NCI-H1930 (cell line): ENCODE measurements around the gene NDUFAF5.

Source experiments
- DNase-seq, 2 experiments: peaks; one replicate each; lab custom pipeline; 2025; lab: John Stamatoyannopoulos, UW

Gene NDUFAF5

GRCh38 chr20:13821876-13822275, 37.0 kb downstream of the NDUFAF5 start:
- no peak for DNase-seq

- DNase-seq: no peak
Measured at GRCh38 chr20:13822459-13822858, 37.6 kb downstream of the NDUFAF5 start.

DNA sequence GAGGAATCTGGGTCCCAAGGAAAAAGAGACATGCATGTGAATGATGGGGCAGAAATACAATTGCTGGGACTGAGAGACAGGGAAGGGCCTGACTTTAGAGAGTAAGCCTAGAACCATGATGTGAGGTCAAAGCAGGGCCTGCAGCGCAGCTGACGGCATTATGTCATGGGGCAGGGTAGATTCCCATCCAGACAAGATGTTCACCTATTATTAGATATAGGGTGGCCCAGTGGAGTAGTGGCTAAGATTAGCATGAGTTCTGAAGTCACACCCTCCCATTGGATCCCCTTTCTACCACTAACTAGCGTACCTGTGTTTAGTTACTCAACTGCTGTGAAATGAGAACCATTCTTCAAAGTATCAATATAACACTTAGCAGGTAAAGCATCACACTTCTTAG, 39.6 kb downstream of the NDUFAF5 start:
- DNase-seq: no peak

DNA sequence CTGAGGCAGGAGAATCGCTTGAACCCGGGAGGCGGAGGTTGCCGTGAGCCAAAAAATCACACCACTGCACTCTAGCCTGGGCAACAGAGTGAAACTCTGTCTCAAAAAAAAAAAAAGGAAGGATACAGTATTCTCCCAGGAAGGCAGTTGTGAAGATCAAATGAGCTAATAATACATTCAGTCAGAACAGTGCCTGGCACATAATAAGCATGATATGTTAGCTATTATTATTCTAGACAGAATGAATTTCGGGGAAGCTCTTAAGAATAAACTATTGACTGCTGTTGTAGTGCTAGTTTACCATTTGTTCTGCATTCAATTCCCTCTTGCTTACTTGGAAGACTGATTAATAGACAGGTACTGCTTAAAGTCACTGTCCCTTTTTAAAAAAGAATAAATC, 40.6 kb downstream of the NDUFAF5 start:
- DNase-seq: no peak

DNA sequence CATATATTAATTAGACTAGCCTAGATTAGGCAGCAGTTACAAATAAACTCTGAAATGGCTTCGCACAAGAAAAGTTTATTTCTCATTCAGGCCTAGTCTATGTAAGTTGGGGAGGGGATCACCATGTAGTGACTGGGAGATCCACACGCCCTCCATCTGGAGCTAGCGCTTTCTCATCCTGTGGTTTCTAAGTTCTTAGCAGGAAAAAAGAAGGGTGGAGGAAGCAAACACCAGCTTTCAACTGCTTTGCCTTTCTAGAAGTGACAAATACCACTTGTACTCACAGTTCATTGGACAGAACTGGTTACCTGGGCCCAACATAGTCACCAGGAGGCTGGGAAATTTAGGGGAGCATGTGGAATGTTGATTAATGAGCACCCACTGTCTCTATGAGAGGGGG, 46.6 kb downstream of the NDUFAF5 start:
- no peak for DNase-seq

GRCh38 chr20:13838664-13839063, 53.8 kb downstream of the NDUFAF5 start:
- no peak for DNase-seq

DNA sequence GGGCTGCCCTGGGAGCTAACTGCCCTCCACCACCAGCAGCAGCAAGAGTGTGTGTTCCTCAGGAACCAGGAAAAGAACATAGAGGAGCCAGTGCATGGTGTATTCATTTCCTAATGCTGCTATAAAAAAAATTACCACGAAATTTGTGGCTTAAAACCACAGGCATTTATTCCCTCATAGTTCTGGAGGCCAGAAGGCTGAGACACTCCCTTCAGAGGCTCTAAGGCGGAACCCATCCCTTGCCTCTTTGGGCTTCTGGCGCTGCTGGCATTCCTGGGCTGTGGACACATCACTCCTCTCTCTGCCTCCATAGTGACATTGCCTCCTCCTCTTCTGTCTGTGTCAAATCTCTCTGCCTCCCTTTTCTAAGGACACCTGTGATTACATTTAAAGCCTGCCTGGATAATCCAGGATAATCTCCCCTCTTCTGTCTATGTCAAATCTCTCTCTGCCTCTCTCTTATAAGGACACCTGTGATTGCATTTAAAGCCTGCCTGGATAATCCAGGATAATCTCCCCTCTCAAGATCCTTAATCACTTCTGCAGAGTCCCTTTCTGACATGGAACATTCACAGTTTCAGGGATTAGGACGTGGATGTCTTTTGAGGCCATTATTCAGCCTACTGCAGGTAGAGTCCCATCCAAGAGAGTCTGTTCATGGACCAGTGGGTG, 54.7 kb downstream of the NDUFAF5 start:
- DNase-seq: no peak

- DNase-seq: no peak
Measured at GRCh38 chr20:13840093-13840465, 55.3 kb downstream of the NDUFAF5 start.

- DNase-seq: no peak
Measured at GRCh38 chr20:13841206-13841605, 56.4 kb downstream of the NDUFAF5 start.

DNA sequence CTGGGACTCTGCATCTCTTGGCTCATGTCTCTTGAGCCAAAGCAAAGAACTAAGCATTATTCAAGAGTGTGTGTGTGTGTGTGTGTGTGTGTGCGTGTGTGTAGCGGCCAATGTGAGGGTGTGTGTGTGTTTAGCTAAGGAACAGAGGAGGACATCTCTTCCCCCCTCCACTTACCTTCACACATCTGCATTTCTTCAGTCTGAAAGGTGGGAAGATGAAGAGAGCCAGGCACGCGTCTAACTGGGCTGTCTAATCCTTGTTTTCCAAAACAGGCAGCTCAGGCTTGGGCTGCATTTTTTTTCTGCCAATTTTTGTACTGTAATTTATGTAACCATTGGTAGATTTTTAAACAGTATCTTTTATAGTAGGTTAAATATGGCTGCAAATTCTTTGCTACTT, 59.5 kb downstream of the NDUFAF5 start:
- no peak for DNase-seq

GRCh38 chr20:13851279-13851678, 66.5 kb downstream of the NDUFAF5 start:
- DNase-seq: no peak

DNA sequence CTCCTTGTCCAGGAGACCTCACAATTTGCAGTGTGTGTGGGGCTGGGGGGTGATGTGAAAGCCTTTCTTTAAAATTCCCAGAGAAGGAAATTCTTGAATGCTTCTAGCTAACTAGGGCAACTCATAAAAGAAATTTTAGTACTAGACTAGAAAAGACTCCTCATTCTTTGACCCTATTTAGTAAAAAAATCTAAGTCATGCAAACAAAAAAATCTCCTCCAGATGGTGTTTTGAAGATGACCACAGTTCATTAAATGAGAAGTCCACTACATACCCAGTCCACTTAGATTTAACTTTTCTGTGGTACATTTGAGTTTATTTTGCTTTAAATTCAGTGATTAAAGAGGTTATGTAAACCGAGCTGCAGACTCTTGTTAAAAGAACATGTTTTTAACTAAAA, 67.5 kb downstream of the NDUFAF5 start:
- DNase-seq: no peak

- DNase-seq: no peak
Measured at GRCh38 chr20:13855613-13856012, 70.8 kb downstream of the NDUFAF5 start.

DNA sequence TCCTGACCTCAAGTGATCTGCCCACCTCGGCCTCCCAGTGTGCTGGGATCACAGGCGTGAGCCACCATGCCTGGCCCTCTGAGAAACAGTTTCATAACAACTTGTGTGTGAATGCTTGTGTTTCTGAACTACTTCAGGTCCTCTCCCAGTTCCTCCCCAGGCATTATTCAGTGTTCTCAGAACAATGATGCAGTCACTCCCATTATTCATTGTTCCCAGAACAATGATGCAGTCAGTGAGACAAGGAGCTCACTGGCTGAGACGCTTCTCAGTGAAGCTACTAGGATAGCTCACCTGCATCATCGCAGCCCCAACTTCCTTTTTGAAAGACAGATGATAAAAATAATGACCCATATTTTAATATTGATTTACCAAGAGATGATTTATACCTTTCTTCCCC, 71.5 kb downstream of the NDUFAF5 start:
- DNase-seq: no peak

DNA sequence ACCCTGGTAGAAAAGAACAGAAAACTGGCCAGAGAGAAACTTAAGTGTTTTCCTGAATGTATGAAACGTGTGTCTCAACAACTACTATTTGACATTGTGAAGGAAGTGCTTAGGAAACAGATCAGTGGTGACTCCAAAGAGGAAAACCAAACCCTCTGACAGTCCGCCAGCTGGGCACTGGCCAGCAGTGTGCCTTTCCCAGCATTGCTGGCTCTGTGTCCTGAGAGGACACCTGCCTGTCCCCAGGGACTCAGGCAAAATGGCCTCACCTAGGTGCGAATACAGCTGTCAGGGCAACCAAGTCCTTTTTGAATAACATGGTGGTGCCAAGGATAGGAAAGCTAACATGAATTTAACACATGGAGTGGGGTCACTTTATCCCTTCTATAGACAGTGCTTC, 72.5 kb downstream of the NDUFAF5 start:
- no peak for DNase-seq

DNA sequence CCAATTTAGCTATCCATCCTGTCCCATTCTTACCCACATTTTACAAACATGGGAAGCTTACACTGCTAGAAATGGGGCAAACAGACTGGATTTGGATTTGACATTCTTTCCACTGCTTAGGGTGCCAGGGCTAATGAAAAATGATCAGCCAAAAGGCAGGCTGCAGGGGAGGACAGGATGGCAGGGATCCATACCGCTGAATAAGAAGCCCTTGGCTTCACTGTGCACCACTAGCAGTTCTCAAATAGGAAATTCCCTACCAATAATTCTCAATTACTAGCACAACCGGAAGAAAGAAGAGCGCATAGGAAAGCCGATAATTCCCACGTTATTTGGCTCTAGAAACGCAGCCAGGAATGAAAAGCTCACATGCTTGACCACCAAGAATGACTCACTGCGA, 73.1 kb downstream of the NDUFAF5 start:
- DNase-seq: no peak

GRCh38 chr20:13858439-13858838, 73.6 kb downstream of the NDUFAF5 start:
- no peak for DNase-seq

GRCh38 chr20:13858871-13859270, 74.0 kb downstream of the NDUFAF5 start:
- DNase-seq: no peak

DNA sequence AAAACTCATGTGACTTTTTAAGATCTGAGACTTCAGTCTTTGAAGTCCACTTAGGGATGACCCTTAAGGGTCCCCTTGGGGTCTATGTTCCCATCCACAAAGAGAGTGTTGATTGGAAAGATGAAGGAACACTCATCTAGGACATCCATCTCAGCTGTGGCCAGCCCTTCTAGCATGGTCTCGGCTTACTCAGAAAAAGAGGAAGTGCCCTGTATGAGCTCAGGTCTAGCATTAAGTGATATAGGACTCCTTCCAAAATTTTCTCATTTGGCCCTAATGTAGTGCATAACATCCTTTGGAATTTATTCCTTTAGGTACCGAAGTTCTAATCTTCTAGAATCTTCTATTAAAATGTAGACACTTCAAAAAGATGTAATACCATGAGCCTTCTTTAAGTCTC, 77.4 kb downstream of the NDUFAF5 start:
- no peak for DNase-seq

- no peak for DNase-seq
Measured at GRCh38 chr20:13863244-13863643, 78.4 kb downstream of the NDUFAF5 start.

DNA sequence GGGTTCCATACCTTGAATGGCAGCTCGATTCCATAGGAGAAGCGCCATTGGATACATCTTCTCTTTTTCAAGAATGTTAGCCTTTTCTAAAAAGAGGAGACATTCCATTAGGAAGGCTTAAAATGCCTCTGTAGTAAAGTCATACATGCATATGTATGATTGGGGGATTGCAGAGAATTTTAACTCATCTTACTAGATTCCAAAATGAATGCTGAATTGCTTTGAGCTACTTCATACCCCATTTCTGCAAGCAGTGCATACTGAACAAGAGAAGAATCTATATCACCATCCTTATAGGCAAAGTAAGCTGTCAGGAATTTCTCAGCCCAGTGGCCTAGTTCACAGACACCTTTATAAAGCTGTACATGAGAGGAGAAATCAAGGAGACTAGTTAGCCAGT, 80.3 kb downstream of the NDUFAF5 start:
- no peak for DNase-seq

- no peak for DNase-seq
Measured at GRCh38 chr20:13865791-13866351, 81.0 kb downstream of the NDUFAF5 start.

DNA sequence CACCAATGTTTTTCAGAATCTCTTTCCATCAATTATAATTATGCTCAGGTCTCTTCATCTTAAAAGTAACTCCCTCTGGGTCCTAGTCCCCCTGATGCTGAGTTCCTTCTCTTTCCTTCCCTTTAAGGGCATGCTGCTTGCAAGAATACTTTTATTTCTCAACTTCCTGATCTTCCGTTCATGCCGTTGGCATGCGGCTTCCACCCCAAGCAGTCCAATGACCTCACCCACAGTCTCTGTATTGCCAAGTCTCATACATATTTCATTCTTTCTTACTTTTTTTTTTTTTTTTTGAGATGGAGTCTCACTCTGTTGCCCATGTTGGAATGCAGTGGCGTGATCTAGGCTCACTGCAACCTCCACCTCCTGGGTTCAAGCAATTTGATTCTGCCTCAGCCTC, 83.5 kb downstream of the NDUFAF5 start:
- DNase-seq: no peak

DNA sequence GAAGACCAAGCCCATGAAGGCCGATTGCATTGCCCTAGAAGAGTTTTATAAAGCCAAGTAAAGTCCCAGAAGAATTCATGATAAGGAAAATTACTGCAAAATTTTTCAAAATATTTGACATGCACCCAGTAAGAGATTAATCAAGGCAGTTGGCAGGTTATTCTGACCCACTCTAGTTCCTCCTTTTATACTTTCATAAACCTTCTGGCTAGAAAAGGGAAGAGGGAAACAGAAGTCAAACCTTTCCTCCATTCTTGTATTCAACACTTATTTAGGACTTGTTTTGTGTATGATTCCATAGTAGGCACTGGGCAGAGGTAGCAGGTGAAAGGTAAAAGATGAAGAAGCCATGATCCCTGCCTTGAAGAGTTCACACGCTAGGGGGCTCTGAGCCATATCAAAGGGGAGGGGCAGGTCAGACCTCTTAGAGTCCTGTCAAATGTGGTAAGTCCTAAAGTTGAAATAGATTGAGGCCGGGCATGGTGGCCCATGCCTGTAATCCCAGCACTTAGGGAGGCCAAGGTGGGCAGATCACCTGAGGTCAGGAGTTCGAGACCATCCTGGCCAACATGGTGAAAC, 85.4 kb downstream of the NDUFAF5 start:
- no peak for DNase-seq
